OCI-LY3 (cell line): ENCODE measurements around the gene TRIM71.

Experiments used
- EZH2phosphoT487 ChIP-seq: fragments of 200-600 bp; shearing (Covaris generic); IDR thresholded peaks from 2 replicates; pipeline ENCODE4 v1.6.1; 2018; ENCODE audit warnings: antibody characterized with exemption, mixed run types, low read depth
- TF ChIP-seq, protein P1 (sequence below): fragments of 200-600, 300-600 bp; sonication (generic); IDR thresholded peaks from 2 replicates; pipeline ENCODE4 v1.5.1; 2014; ENCODE audit warnings: antibody characterized with exemption, low read length, low read depth

DNA sequence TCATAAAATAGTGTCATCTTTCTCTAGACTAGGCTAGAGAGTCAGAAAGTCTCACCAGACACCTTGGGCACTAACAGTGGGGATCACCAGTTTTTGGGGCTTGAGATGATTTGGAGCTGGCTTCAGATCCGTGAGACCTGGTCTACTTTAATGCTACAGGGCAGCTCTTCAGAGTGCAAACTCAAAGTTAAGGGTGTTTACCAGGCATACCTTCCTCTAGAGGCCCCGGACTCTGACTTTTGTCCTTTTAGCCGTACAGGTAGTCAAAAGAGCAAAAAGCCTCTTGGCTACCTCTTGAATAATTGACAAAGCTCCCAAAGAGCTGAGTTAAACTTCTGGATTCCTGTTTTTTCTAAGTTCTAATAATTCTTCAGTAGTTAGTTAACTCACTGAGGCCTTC is 92.2 kb downstream of the TRIM71 start:
- TF ChIP-seq, protein P1, sequence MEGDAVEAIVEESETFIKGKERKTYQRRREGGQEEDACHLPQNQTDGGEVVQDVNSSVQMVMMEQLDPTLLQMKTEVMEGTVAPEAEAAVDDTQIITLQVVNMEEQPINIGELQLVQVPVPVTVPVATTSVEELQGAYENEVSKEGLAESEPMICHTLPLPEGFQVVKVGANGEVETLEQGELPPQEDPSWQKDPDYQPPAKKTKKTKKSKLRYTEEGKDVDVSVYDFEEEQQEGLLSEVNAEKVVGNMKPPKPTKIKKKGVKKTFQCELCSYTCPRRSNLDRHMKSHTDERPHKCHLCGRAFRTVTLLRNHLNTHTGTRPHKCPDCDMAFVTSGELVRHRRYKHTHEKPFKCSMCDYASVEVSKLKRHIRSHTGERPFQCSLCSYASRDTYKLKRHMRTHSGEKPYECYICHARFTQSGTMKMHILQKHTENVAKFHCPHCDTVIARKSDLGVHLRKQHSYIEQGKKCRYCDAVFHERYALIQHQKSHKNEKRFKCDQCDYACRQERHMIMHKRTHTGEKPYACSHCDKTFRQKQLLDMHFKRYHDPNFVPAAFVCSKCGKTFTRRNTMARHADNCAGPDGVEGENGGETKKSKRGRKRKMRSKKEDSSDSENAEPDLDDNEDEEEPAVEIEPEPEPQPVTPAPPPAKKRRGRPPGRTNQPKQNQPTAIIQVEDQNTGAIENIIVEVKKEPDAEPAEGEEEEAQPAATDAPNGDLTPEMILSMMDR, result no peak
- no peak for TF ChIP-seq EZH2phosphoT487
